GM18868 (cell line): ENCODE measurements around the gene ADARB1.

Experiments
- ATAC-seq: cut with Tn5 transposase; IDR thresholded peaks from one replicate; pipeline ENCODE4 v1.9.1; 2021; ENCODE audit warnings: mild to moderate bottlenecking, moderate library complexity; ENCODE audit not compliant: unreplicated experiment

ADARB1 gene

DNA sequence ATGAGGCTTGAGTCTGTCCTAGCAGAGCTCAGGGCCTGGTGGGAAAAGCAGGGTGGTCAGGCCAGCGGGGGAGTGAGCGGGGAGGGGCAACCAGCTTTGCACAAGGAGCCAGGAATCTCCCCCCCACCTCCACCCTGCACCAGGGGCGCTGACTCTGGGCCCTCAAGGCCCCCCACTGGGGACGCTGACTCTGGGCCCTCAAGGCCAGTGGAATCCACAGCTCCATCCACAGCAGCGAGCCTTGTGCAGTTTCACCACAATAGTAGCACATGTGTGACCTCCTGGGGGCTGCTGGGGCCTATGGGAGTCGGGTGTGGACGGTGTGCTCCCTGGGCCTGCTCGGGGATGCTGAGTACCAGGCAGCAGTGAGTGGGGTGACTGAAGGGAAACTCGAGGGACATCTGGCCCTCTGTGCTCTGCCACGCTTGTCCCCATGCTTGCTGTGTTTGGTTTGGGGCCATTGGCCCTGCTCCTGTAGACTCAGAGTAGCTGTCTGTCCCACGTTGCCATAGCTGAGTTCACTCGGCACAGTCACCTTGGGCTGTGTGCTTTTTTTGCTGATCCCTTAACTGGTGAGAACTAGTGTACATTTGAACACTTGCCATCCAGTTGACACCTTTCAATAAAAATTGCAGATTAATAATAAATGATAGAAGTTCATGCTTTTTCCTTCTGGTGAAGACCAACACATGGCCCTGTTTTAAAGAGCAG, 89.2 kb downstream of the ADARB1 start:
- no peak for ATAC-seq

GRCh38 chr21:45164124-45164511, 89.7 kb downstream of the ADARB1 start:
- no peak for ATAC-seq

DNA sequence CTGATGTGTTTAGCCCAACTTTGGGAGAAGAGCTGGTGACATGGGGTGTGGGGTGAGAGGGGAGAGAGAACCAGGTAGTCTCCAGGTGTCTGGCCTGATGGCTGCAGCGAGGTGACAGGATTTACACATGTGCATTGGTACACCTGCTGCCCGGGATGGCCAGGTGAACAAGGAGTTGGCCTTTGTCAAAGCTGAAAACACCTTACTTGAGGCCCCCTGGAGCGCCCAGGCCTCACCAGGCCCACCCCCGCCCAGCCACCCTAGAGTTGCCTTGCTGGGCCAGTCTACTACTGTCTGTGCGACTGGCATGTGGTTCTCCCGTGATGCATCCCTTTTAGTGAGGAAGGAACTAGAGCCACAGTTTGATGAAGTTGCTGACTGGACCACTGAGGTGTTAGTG, 90.5 kb downstream of the ADARB1 start:
- no peak for ATAC-seq

GRCh38 chr21:45166931-45167330, 92.6 kb downstream of the ADARB1 start:
- no peak for ATAC-seq

- no peak for ATAC-seq
Measured at GRCh38 chr21:45167796-45168222, 93.4 kb downstream of the ADARB1 start.

GRCh38 chr21:45168522-45168921, 94.1 kb downstream of the ADARB1 start:
- no peak for ATAC-seq

DNA sequence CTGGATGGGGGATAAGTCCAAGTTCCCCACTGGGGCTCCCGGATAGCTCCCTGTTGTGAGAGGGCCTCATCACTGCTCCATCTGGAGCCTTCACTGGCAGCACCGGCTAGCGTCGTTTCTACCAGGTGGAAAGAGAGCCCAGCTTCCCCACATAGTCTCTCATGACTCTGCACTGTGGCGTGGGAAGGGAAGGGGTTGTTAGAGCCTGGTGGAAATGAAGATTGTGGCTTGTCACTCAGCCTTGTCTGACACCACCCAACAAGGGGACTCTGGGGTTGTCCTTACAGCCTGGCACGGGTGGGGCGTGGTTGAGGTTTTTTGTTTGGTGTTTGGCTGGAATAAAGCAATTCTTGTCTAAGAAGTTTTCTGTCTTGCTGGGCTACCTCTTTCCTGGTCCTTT, 94.6 kb downstream of the ADARB1 start:
- no peak for ATAC-seq

DNA sequence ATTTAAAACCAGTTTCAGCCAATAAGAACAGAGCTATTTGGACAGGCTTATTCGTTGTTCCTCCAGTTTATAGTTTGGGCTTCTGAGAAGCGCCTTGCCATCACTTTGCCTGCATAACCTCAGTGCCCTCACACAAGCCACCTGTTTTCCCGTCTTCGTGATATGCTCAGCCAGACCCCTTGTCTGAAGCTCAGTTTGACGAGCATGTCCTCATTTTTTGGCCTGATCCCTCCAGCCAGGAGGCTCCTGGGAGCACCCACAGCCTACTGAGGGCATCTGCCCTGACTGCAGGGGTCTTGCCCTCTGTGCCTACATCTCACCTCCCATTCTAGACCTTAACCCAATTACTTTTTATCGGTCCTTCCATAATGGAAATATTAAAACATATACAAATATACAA, 95.3 kb downstream of the ADARB1 start:
- ATAC-seq: no peak

- no peak for ATAC-seq
Measured at GRCh38 chr21:45170987-45171386, 96.6 kb downstream of the ADARB1 start.

- ATAC-seq: no peak
Measured at GRCh38 chr21:45172420-45172819, 98.0 kb downstream of the ADARB1 start.

DNA sequence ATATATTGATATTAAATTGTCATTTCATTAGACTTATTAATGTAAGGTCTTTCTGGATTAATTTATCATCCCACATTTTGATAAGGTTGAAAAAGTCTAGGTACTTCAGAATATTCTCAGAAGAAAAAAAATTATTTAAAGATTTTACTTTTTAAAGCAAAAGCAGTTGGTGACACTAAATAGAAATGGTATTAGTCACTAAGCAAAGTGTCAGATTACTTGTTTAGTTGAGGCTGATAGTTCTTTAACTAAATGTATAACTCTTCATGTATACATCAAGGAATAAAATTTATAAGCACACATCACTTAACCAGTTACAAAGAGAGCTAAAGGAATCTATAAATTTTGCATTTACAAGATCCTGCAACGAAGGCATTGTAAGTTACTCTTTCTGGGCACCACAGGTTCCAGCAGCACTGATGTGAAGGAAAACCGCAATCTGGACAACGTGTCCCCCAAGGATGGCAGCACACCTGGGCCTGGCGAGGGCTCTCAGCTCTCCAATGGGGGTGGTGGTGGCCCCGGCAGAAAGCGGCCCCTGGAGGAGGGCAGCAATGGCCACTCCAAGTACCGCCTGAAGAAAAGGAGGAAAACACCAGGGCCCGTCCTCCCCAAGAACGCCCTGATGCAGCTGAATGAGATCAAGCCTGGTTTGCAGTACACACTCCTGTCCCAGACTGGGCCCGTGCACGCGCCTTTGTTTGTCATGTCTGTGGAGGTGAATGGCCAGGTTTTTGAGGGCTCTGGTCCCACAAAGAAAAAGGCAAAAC, 101.1 kb downstream of the ADARB1 start:
- no peak for ATAC-seq

- no peak for ATAC-seq
Measured at GRCh38 chr21:45176141-45176540, 101.8 kb downstream of the ADARB1 start.

DNA sequence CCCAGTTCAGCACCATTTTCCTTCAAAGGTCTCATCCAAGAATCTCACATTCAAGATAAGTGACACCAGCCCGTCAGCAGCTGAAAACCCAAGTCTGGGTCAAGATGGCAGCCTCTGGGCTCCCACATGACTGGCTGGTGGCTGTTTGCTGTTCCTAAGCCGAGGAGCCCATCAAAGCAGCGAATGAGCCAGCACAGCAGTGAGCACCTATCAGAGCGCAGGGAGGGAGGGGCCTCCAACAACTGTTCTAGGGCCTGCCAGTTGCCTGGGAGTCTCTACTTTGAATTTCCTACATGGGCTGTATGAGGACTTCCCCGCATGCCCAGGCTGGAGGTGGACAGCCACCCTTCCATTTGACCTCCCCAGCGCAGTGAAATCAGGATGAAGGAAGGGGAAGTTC, 102.7 kb downstream of the ADARB1 start:
- ATAC-seq: no peak

- no peak for ATAC-seq
Measured at GRCh38 chr21:45178070-45178608, 103.8 kb downstream of the ADARB1 start.

- no peak for ATAC-seq
Measured at GRCh38 chr21:45178971-45179370, 104.6 kb downstream of the ADARB1 start.

DNA sequence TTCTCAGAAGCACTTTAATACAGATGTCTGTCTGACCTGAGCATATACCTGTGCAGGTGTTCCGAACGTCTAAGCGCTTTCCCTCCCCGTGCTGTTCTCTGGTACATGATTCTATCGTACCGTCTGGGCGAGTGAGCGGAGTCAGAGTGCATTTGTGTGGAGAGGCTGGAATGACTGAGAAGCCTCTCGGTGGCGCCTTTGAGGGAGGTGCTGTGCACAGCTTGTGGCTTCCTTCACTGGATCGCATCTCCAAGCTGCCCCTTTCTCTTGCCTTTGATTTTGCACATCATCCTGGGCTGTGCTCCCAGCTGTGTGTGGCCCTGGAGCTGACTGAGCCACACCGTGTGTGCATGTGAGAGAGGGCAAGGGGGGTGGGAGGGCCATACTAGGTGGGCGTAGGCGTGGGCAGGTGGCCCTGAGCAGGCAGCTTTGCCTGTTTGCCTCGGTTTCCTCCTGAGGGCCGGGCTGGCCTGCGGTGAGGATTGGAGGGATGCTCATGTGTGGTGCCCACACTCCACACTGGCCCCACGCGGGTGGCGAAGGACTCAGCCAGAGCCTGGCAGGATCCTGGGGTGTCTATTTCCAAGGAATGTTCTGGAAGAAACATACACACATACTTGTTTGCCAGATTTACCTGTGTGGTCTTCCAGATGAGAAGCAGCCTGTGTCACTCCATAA, 105.3 kb downstream of the ADARB1 start:
- no peak for ATAC-seq

DNA sequence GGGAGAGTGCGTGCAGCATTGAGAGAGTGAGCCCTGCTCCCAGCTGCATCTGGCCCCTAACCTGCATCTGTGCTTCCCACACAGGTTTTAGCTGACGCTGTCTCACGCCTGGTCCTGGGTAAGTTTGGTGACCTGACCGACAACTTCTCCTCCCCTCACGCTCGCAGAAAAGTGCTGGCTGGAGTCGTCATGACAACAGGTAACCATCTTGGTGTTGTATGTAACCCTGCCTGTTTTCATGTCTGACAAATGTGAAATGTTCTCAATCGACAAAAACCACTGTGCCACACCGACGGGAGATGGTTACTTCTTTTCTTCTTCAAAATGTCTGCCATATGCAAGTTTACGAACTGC, 105.8 kb downstream of the ADARB1 start:
- no peak for ATAC-seq

DNA sequence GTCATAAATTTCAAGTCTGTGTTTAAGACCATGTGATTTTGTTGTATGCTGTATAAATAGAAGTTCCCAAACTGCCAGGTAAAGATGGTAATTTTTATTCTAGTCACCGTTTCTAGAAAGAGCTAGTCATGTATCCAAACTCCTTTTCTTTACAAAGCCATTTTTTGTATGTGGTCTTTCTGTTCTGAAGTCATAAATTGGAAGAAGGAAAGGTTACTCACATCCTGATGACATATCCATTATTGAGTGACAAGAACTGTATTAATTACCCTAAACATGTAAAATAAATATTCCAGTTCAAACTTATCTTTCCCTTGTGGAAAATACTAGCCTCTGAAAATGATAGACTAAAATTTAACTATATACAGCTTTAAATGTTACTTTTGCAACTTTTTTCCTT, 108.6 kb downstream of the ADARB1 start:
- ATAC-seq: no peak

GRCh38 chr21:45183852-45184251, 109.5 kb downstream of the ADARB1 start:
- no peak for ATAC-seq

GRCh38 chr21:45184869-45185268, 110.5 kb downstream of the ADARB1 start:
- no peak for ATAC-seq

- no peak for ATAC-seq
Measured at GRCh38 chr21:45186709-45187108, 112.3 kb downstream of the ADARB1 start.

DNA sequence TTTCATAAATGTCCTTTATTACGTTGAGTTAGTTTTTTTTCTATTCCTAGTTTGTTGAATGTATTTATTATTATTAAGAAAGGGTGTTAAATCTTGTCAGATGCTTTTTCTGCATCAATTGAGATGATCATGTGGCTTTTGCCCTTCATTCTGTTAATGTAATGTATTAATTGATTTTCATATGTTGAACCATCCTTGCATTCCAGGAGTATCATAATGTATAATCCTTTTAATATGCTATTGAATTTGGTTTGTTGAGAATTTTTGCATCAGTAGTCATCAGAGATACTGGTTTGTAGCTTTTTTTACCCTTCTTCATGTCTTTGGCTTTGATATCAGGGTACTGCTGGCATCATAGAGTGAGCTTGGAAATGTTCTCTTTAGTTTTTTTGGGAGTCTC, 113.3 kb downstream of the ADARB1 start:
- ATAC-seq: no peak
